ENCODE measurements around the gene AGBL4. TPM values are rescaled to one million over a fixed set of nuclear protein-coding genes. Genes with fewer than 3 reads are reported as not detected.

AGBL4 gene
- total RNA-seq, 1 experiment from 2014 or later, result 0.33 TPM

DNA sequence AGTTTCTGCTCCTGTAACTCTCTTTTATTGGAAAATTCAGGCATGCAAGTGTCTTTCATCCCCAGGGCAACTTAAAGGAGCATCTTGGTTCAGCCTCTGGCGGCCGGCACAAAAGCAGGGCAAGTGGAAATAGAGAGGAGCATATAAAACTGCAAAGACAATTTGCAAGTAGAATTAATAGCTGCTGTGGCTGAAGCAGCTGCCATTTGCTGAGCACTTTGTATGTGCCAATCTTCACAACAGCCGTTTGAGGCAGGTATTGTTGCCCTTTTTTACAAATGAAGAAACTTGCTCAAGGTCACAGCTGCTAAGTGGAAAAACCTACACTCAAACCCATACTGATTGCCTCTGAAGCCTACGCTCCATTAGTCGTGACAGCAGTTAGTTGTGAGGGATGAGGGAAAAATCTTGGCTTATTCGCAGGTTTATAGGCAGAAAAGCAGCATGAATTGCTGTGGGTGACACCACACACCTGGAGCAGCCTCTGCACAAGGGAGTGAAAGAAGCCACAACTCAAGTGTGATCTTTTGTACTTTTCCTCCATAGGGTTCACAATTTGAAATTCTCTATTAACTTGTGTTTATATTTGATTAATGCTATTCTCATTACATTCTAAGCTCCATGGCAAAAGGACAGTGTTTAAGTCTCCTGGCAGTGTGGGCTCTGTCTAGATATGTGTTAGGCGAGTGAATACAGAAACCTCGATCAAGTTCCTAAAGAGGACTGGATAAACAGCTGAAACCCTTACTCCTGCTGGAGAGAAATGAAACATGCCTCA, 1148.0 kb downstream of the AGBL4 start:
- no peak overlapping the region for H2AFZ ChIP-seq (ENCODE audit: low read length)
- POLR2A ChIA-PET (ENCODE audit: unreplicated experiment), result no interaction called here
- intact Hi-C loops (cut with micrococcal nuclease), result no loop called here
- ATAC-seq, result no peak
- no peak for DNase-seq
- no peaks in the 10 kb centered on the region for H3K27me3 ChIP-seq (ENCODE audit: low read length)
- no peak overlapping the region for H3K27ac ChIP-seq (ENCODE audit: low read length)
- H3K36me3 ChIP-seq (ENCODE audit: low read depth, low read length), result no peaks in the 10 kb centered on the region
- no peak overlapping the region for H3K4me2 ChIP-seq (ENCODE audit: low read length)
- no TSS peak for BruUV-seq (replicated peaks)
- H3K9ac ChIP-seq (ENCODE audit: low read length), result no peak overlapping the region
- H3F3A ChIP-seq (ENCODE audit: low read length, unreplicated experiment), result no peaks in the 10 kb centered on the region
- H4K20me1 ChIP-seq (ENCODE audit: low read length), result no peaks in the 10 kb centered on the region
- peaks cover 25% of the 10 kb centered on the region for H3K4me1 ChIP-seq (ENCODE audit: insufficient read depth, low read length)
- H3K9me2 ChIP-seq (replicated peaks; ENCODE audit: low read length), result no peaks in the 10 kb centered on the region
- H3K9me3 ChIP-seq (ENCODE audit: low read length), result no peaks in the 10 kb centered on the region
- no peaks in the 10 kb centered on the region for H3K79me2 ChIP-seq (ENCODE audit: low read length)
- H3K4me3 ChIP-seq (ENCODE audit: low read length), result no peak overlapping the region
- CTCF ChIA-PET, result no interaction called here
- no peak for TF ChIP-seq EZH2 (IDR thresholded peaks at IDR 0.05; ENCODE audit: low read length, unreplicated experiment)
- no peak for TF ChIP-seq EZH2phosphoT487 (IDR thresholded peaks at IDR 0.05; ENCODE audit: borderline replicate concordance, low read length)
- TF ChIP-seq, protein P1, sequence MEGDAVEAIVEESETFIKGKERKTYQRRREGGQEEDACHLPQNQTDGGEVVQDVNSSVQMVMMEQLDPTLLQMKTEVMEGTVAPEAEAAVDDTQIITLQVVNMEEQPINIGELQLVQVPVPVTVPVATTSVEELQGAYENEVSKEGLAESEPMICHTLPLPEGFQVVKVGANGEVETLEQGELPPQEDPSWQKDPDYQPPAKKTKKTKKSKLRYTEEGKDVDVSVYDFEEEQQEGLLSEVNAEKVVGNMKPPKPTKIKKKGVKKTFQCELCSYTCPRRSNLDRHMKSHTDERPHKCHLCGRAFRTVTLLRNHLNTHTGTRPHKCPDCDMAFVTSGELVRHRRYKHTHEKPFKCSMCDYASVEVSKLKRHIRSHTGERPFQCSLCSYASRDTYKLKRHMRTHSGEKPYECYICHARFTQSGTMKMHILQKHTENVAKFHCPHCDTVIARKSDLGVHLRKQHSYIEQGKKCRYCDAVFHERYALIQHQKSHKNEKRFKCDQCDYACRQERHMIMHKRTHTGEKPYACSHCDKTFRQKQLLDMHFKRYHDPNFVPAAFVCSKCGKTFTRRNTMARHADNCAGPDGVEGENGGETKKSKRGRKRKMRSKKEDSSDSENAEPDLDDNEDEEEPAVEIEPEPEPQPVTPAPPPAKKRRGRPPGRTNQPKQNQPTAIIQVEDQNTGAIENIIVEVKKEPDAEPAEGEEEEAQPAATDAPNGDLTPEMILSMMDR (conservative IDR thresholded peaks at IDR 0.05; ENCODE audit: low read depth, low read length), result no peak

DNA sequence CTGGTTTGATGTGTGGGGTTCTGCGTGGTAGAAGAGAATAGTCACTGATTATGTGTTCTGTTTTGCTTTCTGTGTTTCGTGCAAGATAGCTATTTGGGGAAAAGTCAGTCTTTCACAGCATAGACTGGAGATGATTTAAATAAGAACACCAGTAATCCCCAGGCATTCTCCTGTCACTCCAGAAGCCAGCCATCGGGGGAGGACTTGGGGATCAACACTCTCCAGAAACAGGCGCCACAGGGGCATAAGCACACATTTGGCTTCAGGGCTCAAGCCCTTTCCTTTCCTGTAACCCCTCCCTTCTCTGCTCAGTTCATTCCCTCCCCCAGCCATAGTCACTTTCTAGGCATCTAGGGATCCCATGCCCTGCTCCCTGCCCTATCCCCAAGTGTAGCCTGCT, 1149.8 kb downstream of the AGBL4 start:
- Histone ChIP-seq H4K20me1 (ENCODE audit: low read length) (no peaks in the 10 kb centered on the region), H3K9ac (ENCODE audit: low read length) (no peak overlapping the region), H3K36me3 (ENCODE audit: low read depth, low read length) (no peaks in the 10 kb centered on the region), H3K27me3 (ENCODE audit: low read length) (no peaks in the 10 kb centered on the region), H3K9me3 (ENCODE audit: low read length) (no peaks in the 10 kb centered on the region), H2AFZ (ENCODE audit: low read length) (no peak overlapping the region), H3K79me2 (ENCODE audit: low read length) (no peaks in the 10 kb centered on the region), H3K27ac (ENCODE audit: low read length) (no peak overlapping the region), H3K4me2 (ENCODE audit: low read length) (no peak overlapping the region), H3F3A (ENCODE audit: low read length, unreplicated experiment) (no peaks in the 10 kb centered on the region), H3K4me1 (ENCODE audit: insufficient read depth, low read length) (peaks cover 21% of the 10 kb centered on the region), H3K4me3 (ENCODE audit: low read length) (no peak overlapping the region), H3K9me2 (replicated peaks; ENCODE audit: low read length) (no peaks in the 10 kb centered on the region)
- DNase-seq (no peak), ATAC-seq (no peak)
- CTCF ChIA-PET, result no interaction called here
- no TSS peak for BruUV-seq (replicated peaks)
- POLR2A ChIA-PET (ENCODE audit: unreplicated experiment), result no interaction called here
- TF ChIP-seq EZH2 (IDR thresholded peaks at IDR 0.05; ENCODE audit: low read length, unreplicated experiment), result no peak
- TF ChIP-seq EZH2phosphoT487 (IDR thresholded peaks at IDR 0.05; ENCODE audit: borderline replicate concordance, low read length), result no peak
- TF ChIP-seq, protein P1 (conservative IDR thresholded peaks at IDR 0.05; ENCODE audit: low read depth, low read length), result no peak
- intact Hi-C loops (cut with micrococcal nuclease), result no loop called here

DNA sequence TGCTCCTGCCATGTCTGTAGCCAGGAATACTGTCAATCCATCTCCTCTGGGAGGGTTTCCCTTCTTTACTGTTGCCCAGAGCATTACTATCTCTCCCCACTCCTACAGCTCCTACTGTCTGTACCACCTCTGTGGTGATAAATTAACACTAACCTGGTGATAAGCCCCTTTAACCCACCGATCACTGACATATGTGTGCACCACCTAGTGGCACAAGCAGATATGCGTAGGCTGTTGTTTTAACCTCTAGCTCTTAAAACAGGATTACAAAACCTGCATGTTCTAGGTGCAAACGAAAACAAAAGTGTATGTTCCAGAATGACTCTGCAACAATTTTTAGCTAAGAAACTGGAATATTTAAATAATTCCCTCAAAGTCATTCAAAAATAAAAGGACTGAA, 1153.2 kb downstream of the AGBL4 start:
- no peaks in the 10 kb centered on the region for H3K27me3 ChIP-seq (ENCODE audit: low read length)
- no peak overlapping the region for H3K4me2 ChIP-seq (ENCODE audit: low read length)
- CTCF ChIA-PET, result interaction anchor here (0.7 to 1.0 kb wide), 2 partner anchors 191 to 330 kb away, joined by 3 read pairs; no protein-coding TSS in a partner anchor
- H3K79me2 ChIP-seq (ENCODE audit: low read length), result no peaks in the 10 kb centered on the region
- no peaks in the 10 kb centered on the region for H3K36me3 ChIP-seq (ENCODE audit: low read depth, low read length)
- no peaks in the 10 kb centered on the region for H3F3A ChIP-seq (ENCODE audit: low read length, unreplicated experiment)
- intact Hi-C loops (cut with micrococcal nuclease), result no loop called here
- DNase-seq (peak; percentile 46), ATAC-seq (0 out of 2 replicates have a peak, but pooled peaks have one; percentile 40)
- BruUV-seq (replicated peaks), result no TSS peak
- H3K9me3 ChIP-seq (ENCODE audit: low read length), result no peaks in the 10 kb centered on the region
- H3K4me1 ChIP-seq (ENCODE audit: insufficient read depth, low read length), result no peaks in the 10 kb centered on the region
- H3K9ac ChIP-seq (ENCODE audit: low read length), result no peak overlapping the region
- H3K27ac ChIP-seq (ENCODE audit: low read length), result no peak overlapping the region
- H4K20me1 ChIP-seq (ENCODE audit: low read length), result no peaks in the 10 kb centered on the region
- no peaks in the 10 kb centered on the region for H3K9me2 ChIP-seq (replicated peaks; ENCODE audit: low read length)
- POLR2A ChIA-PET (ENCODE audit: unreplicated experiment), result interaction anchor here (0.6 kb wide), 1 partner anchor 19 kb away, joined by 17 read pairs; no protein-coding TSS in a partner anchor
- no peak overlapping the region for H3K4me3 ChIP-seq (ENCODE audit: low read length)
- no peak overlapping the region for H2AFZ ChIP-seq (ENCODE audit: low read length)
- TF ChIP-seq, protein P1 (conservative IDR thresholded peaks at IDR 0.05; ENCODE audit: low read depth, low read length), result peak; percentile 86
- no peak for TF ChIP-seq EZH2phosphoT487 (IDR thresholded peaks at IDR 0.05; ENCODE audit: borderline replicate concordance, low read length)
